H1 (cell line): ENCODE results near the gene RBM4B. TPM values are rescaled to one million over a fixed set of nuclear protein-coding genes. Genes with fewer than 3 reads are reported as not detected.

ENCODE experiments used
- CTCF ChIA-PET: fragments of 300-600 bp; sonication (Branson Sonifier 250); formaldehyde crosslinking; loops from one replicate; lab custom pipeline; 2021; ENCODE audit not compliant: partially characterized antibody; lab: Charles Lee
- POLR2A ChIA-PET: fragments of 300-600 bp; sonication (Branson Sonifier 250); formaldehyde crosslinking; loops from one replicate; lab custom pipeline; 2021; ENCODE audit warnings: inconsistent platforms; ENCODE audit not compliant: partially characterized antibody; lab: Charles Lee
- DNase-seq, 2 experiments: peaks; one replicate each; pipeline versions ENCODE4 v3.0.0 to v3.0.0-alpha.2; 2010 to 2022; ENCODE audit warnings: low spot score in 2 of 2, low read depth in 1 of 2, mixed read lengths in 1 of 2
- FAIRE-seq: peaks from 2 replicates; lab custom pipeline; 2011; peaks lifted over from hg19 to GRCh38; lab: Jason Lieb, UNC
- H2AFZ ChIP-seq: 2 replicates; pipeline ENCODE4 v1.8.1; 2012; ENCODE audit warnings: low read length, inconsistent platforms
- H2AK5ac ChIP-seq: 2 replicates; pipeline ENCODE4 v1.6.1; 2013; ENCODE audit warnings: low read depth, low read length
- H2BK120ac ChIP-seq: replicated peaks from 2 replicates; pipeline ENCODE3; 2013; ENCODE audit warnings: low read depth, low read length, inconsistent platforms
- H2BK12ac ChIP-seq: 2 replicates; pipeline ENCODE4 v1.6.1; 2013; ENCODE audit warnings: low read depth, low read length
- H2BK15ac ChIP-seq: 2 replicates; pipeline ENCODE4 v1.6.1; 2013; ENCODE audit warnings: low read length
- H2BK20ac ChIP-seq: 2 replicates; pipeline ENCODE4 v1.6.1; 2013; ENCODE audit warnings: low read length
- H2BK5ac ChIP-seq: 2 replicates; pipeline ENCODE4 v1.6.1; 2013; ENCODE audit warnings: low read depth, low read length
- H3K14ac ChIP-seq: 2 replicates; pipeline ENCODE4 v1.6.1; 2013; ENCODE audit warnings: inconsistent platforms; ENCODE audit not compliant: insufficient read length
- H3K18ac ChIP-seq: 2 replicates; pipeline ENCODE4 v1.6.1; 2013; ENCODE audit warnings: low read length; ENCODE audit errors: extremely low read depth
- H3K23ac ChIP-seq: 2 replicates; pipeline ENCODE4 v1.6.1; 2013; ENCODE audit warnings: inconsistent platforms; ENCODE audit not compliant: insufficient read length
- H3K23me2 ChIP-seq: 2 replicates; pipeline ENCODE4 v1.6.1; 2013; ENCODE audit warnings: low read depth, low read length
- H3K27ac ChIP-seq: 2 replicates; pipeline ENCODE4 v1.6.1; 2011; ENCODE audit warnings: low read depth, low read length, inconsistent platforms
- H3K27me3 ChIP-seq, 4 experiments: replicated peaks in 1 of 4; 1 replicate in 1 of 4; 2 replicates in 3 of 4; pipeline versions ENCODE4 v1.6.1 to v1.8.1; 2011 to 2013; ENCODE audit warnings: low read length in 3 of 4, mild to moderate bottlenecking in 3 of 4, inconsistent platforms in 2 of 4, mixed read lengths in 2 of 4, moderate library complexity in 1 of 4; ENCODE audit not compliant: control insufficient read depth in 3 of 4, insufficient read depth in 3 of 4; ENCODE audit errors: extremely low read depth in 1 of 4
- H3K36me3 ChIP-seq, 4 experiments: 2 replicates each; pipeline versions ENCODE4 v1.6.1 to v1.8.1; 2011 to 2013; ENCODE audit warnings: mild to moderate bottlenecking in 4 of 4, low read length in 3 of 4, moderate library complexity in 2 of 4, control low read depth in 1 of 4, inconsistent platforms in 1 of 4; ENCODE audit not compliant: insufficient read depth in 4 of 4, control insufficient read depth in 2 of 4
- H3K4ac ChIP-seq: replicated peaks from 2 replicates; pipeline ENCODE3; 2013; ENCODE audit warnings: low read length, low read depth, mixed read lengths, inconsistent platforms; ENCODE audit not compliant: insufficient read length
- H3K4me1 ChIP-seq, 4 experiments: replicated peaks in 1 of 4; 1 replicate in 1 of 4; 2 replicates in 3 of 4; pipeline versions ENCODE4 v1.6.1 to v1.8.1; 2011 to 2013; ENCODE audit warnings: low read length in 3 of 4, inconsistent platforms in 2 of 4, mixed read lengths in 1 of 4; ENCODE audit not compliant: insufficient read depth in 4 of 4, control insufficient read depth in 3 of 4
- H3K4me2 ChIP-seq, 2 experiments: 2 replicates each; pipeline versions ENCODE4 v1.6.1 to v1.8.1; 2011 to 2013; ENCODE audit warnings: low read depth in 2 of 2, low read length in 2 of 2, control low read depth in 1 of 2, inconsistent platforms in 1 of 2, mild to moderate bottlenecking in 1 of 2; ENCODE audit not compliant: insufficient read depth in 1 of 2
- H3K4me3 ChIP-seq, 4 experiments: fragments of 200-600, 300-600 bp in 1 of 4; sonication (generic), shearing (Covaris generic), sonication (Bioruptor Twin) in 1 of 4; 2 replicates each; pipeline versions ENCODE4 v1.5.1 to v1.8.1; 2011 to 2016; ENCODE audit warnings: low read length in 4 of 4, low read depth in 3 of 4, control low read depth in 2 of 4, inconsistent platforms in 2 of 4, mild to moderate bottlenecking in 2 of 4, mixed read lengths in 1 of 4, moderate library complexity in 1 of 4; ENCODE audit not compliant: insufficient read depth in 2 of 4; ENCODE audit errors: extremely low read depth in 1 of 4
- H3K56ac ChIP-seq: replicated peaks from 2 replicates; pipeline ENCODE3; 2013; ENCODE audit warnings: low read depth, mild to moderate bottlenecking, mixed read lengths, low read length, inconsistent platforms; ENCODE audit not compliant: insufficient read length
- H3K79me1 ChIP-seq: 2 replicates; pipeline ENCODE4 v1.6.1; 2013; ENCODE audit warnings: low read depth, low read length, control low read depth
- H3K79me2 ChIP-seq, 2 experiments: 2 replicates each; pipeline versions ENCODE4 v1.6.1 to v1.8.1; 2012 to 2013; ENCODE audit warnings: low read length in 2 of 2, mild to moderate bottlenecking in 2 of 2, inconsistent platforms in 1 of 2; ENCODE audit not compliant: insufficient read depth in 2 of 2, control insufficient read depth in 1 of 2
- H3K9ac ChIP-seq, 4 experiments: replicated peaks in 1 of 4; 1 replicate in 1 of 4; 2 replicates in 3 of 4; pipeline versions ENCODE4 v1.6.1 to v1.8.1; 2011 to 2013; ENCODE audit warnings: low read depth in 3 of 4, low read length in 3 of 4, control low read depth in 2 of 4, mild to moderate bottlenecking in 2 of 4, moderate library complexity in 2 of 4, inconsistent platforms in 1 of 4; ENCODE audit errors: extremely low read depth in 1 of 4
- H3K9me3 ChIP-seq, 2 experiments: 2 replicates each; pipeline versions ENCODE4 v1.6.1 to v1.8.1; 2012 to 2013; ENCODE audit warnings: mild to moderate bottlenecking in 2 of 2, moderate library complexity in 2 of 2, control low read depth in 1 of 2, inconsistent platforms in 1 of 2, low read depth in 1 of 2, low read length in 1 of 2, mixed read lengths in 1 of 2; ENCODE audit not compliant: insufficient read depth in 2 of 2
- H4K20me1 ChIP-seq, 2 experiments: replicated peaks in 1 of 2; 2 replicates each; pipeline versions ENCODE3 to v1.8.1; 2011 to 2013; ENCODE audit warnings: inconsistent platforms in 2 of 2, low read length in 2 of 2, mild to moderate bottlenecking in 1 of 2; ENCODE audit not compliant: insufficient read depth in 2 of 2, control insufficient read depth in 1 of 2
- H4K5ac ChIP-seq: 2 replicates; pipeline ENCODE4 v1.6.1; 2013; ENCODE audit warnings: low read length, low read depth, mixed read lengths, inconsistent platforms; ENCODE audit not compliant: insufficient read length
- H4K8ac ChIP-seq: 2 replicates; pipeline ENCODE4 v1.8.0; 2013; ENCODE audit warnings: mild to moderate bottlenecking, moderate library complexity, low read length, inconsistent platforms; ENCODE audit not compliant: insufficient read depth; ENCODE audit errors: extremely low read depth
- H4K91ac ChIP-seq: replicated peaks from 2 replicates; pipeline ENCODE3; 2013; ENCODE audit warnings: low read length, mixed read lengths, inconsistent platforms; ENCODE audit not compliant: insufficient read length
- FOSL1 ChIP-seq: IDR thresholded peaks from 2 replicates; pipeline ENCODE4 v1.6.1; 2011; ENCODE audit warnings: mild to moderate bottlenecking, low read depth, low read length, moderate library complexity; ENCODE audit not compliant: insufficient read depth
- GTF2F1 ChIP-seq: IDR thresholded peaks from 2 replicates; pipeline ENCODE4 v1.6.1; 2012; ENCODE audit warnings: low read depth, low read length, improper control_type of control experiment, borderline replicate concordance
- NRF1 ChIP-seq: IDR thresholded peaks from 2 replicates; pipeline ENCODE4 v1.6.1; 2011; ENCODE audit warnings: mild to moderate bottlenecking, low read depth, low read length, improper control_type of control experiment
- RAD21 ChIP-seq, 2 experiments: IDR thresholded peaks in 1 of 2; conservative IDR thresholded peaks in 1 of 2; 2 replicates each; pipeline ENCODE4 v1.6.1; 2011; ENCODE audit warnings: low read depth in 2 of 2, low read length in 2 of 2, improper control_type of control experiment in 1 of 2, inconsistent platforms in 1 of 2, mild to moderate bottlenecking in 1 of 2, moderate library complexity in 1 of 2
- SP1 ChIP-seq: IDR thresholded peaks from 2 replicates; pipeline ENCODE4 v1.6.1; 2011; ENCODE audit warnings: low read depth, low read length
- SP4 ChIP-seq: IDR thresholded peaks from 2 replicates; pipeline ENCODE4 v1.6.1; 2012; ENCODE audit warnings: low read length, inconsistent platforms
- SRF ChIP-seq: IDR thresholded peaks from 2 replicates; pipeline ENCODE4 v1.6.1; 2011; ENCODE audit warnings: mild to moderate bottlenecking, low read depth, low read length, moderate library complexity
- TEAD4 ChIP-seq: IDR thresholded peaks from 2 replicates; pipeline ENCODE4 v1.6.1; 2012; ENCODE audit warnings: low read depth, low read length, inconsistent platforms, mixed read lengths
- WGBS, 2 experiments: shearing (Covaris generic) in 1 of 2; methylation state at CpG; one replicate each; pipeline versions ENCODE4 v1.1.6 to v1.1.7; 2013 to 2015; ENCODE audit warnings: low lambda C conversion rate in 2 of 2, mixed read lengths in 2 of 2, inconsistent platforms in 1 of 2, low coverage in 1 of 2, missing lambda C conversion rate in 1 of 2; ENCODE audit not compliant: insufficient replicate concordance in 2 of 2, insufficient coverage in 1 of 2, insufficient read length in 1 of 2; ENCODE audit errors: extremely low coverage in 1 of 2, missing lambda C conversion rate in 1 of 2; 5-methylcytosine and 5-hydroxymethylcytosine counted together
- polyA plus RNA-seq, 7 experiments: library from polyadenylated mRNA; depleted of rRNA in 3 of 7; stranded (reverse) in 5 of 7; unstranded in 2 of 7; fragments of >200 nt in 5 of 7; fragments of 200-250 nt in 2 of 7; gene quantifications; 1 replicate in 5 of 7; 2 replicates in 1 of 7; 4 replicates in 1 of 7; pipeline versions ENCODE4 v1.2.1 to v1.2.3, GENCODE V29; 2011 to 2013; ENCODE audit warnings: missing spikeins in 2 of 7, mixed read lengths in 2 of 7
- total RNA-seq: library from RNA; stranded (reverse); fragmentation: NEBNext Ultra II Directional; extraction: Animal tissue kit (Norgen Biotek cat#: 25700); gene quantifications from 2 replicates; pipeline ENCODE4 v1.2.1, GENCODE V29; 2021
- TF ChIP-seq, protein P1 (sequence below): IDR thresholded peaks from 2 replicates; pipeline ENCODE4 v1.6.1; 2011; ENCODE audit warnings: low read length, improper control_type of control experiment
- TF ChIP-seq, protein P2 (sequence below), 3 experiments: IDR thresholded peaks; 1 replicate in 2 of 3; 2 replicates in 1 of 3; pipeline versions ENCODE4 v1.5.1 to v1.6.1; 2011; ENCODE audit warnings: low read length in 3 of 3, mild to moderate bottlenecking in 3 of 3, inconsistent platforms in 2 of 3, low read depth in 1 of 3, moderate library complexity in 1 of 3; ENCODE audit not compliant: insufficient read depth in 1 of 3; ENCODE audit errors: control extremely low read depth in 1 of 3

The RBM4B gene
- total and polyA plus RNA-seq, 2 of the 8 experiments (the other 6 are each of a cell fraction or from before 2014, with no cell fraction given): 27.5 to 30.5 TPM

DNA sequence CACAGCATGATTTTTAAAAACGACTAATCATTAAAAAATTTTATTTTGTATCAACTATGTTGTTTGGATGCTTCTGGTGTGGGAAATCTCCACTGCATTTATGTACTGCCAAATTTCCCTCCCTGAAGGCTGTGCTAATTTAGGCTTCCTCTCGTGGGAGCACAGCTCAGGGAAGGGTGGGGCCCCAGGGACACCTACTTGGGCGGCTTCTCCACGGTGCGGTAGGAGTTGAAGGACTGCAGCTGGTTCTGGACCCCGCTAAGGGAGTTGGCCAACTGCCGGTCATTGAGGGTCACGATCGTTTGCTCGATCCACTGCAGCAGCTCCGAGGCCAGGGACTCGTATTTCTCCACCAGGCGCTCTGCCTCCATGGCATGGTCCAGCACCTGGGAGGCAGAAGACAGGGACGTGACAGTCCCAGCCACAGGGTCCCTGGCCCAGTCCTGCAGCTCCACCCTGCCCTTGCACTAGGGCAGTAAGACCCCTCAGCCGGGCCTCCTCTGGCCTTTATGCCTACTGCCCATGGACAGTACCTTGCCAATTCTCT is 32.8 kb upstream of the RBM4B start:
- no peak overlapping the region for H2BK15ac ChIP-seq
- ChIA-PET POLR2A (interaction anchor here (1.1 kb wide), 1 partner anchor 133 kb away, joined by 3 read pairs; the partner anchor contains the start of gene RCE1), CTCF (interaction anchor here (0.8 to 1.9 kb wide), 2 partner anchors 124 to 126 kb away, joined by 3 to 6 read pairs; no protein-coding TSS in a partner anchor)
- no peaks in the 10 kb centered on the region for H4K20me1 ChIP-seq
- no peak overlapping the region for H4K8ac ChIP-seq
- H3K36me3 ChIP-seq: peaks cover 23 to 76% (median 66%) of the 10 kb centered on the region in 4 experiments
- H3K14ac ChIP-seq: no peak overlapping the region
- H4K5ac ChIP-seq: no peak overlapping the region
- 98% methylated on average over 14 of the region's 15 CpGs; no CpG with 5 or more reads in 1 of the 2 experiments for WGBS, 2 experiments
- H3K23ac ChIP-seq: no peak overlapping the region
- no peaks in the 10 kb centered on the region for H3K79me2 ChIP-seq
- no peak overlapping the region for H3K9ac ChIP-seq
- no peak overlapping the region for H3K4me2 ChIP-seq
- H2BK120ac ChIP-seq: no peak overlapping the region
- H2BK20ac ChIP-seq: no peak overlapping the region
- H3K4me3 ChIP-seq: no peak overlapping the region
- no peak overlapping the region for H3K56ac ChIP-seq
- H2BK12ac ChIP-seq: no peak overlapping the region
- no peaks in the 10 kb centered on the region for H3K4me1 ChIP-seq
- H3K18ac ChIP-seq: no peak overlapping the region
- no peak overlapping the region for H2AFZ ChIP-seq
- no peak overlapping the region for H3K27ac ChIP-seq
- no peak overlapping the region for H2BK5ac ChIP-seq
- no peaks in the 10 kb centered on the region for H3K23me2 ChIP-seq
- H3K9me3 ChIP-seq: no peaks in the 10 kb centered on the region
- no peak for DNase-seq
- H3K4ac ChIP-seq: no peak overlapping the region
- no peaks in the 10 kb centered on the region; the same call in 1 of the 2 replicates for H3K79me1 ChIP-seq
- H3K27me3 ChIP-seq: no peaks in the 10 kb centered on the region
- no peak overlapping the region for H4K91ac ChIP-seq
- H2AK5ac ChIP-seq: no peak overlapping the region
- no peak for FAIRE-seq
- TF ChIP-seq, protein P1, sequence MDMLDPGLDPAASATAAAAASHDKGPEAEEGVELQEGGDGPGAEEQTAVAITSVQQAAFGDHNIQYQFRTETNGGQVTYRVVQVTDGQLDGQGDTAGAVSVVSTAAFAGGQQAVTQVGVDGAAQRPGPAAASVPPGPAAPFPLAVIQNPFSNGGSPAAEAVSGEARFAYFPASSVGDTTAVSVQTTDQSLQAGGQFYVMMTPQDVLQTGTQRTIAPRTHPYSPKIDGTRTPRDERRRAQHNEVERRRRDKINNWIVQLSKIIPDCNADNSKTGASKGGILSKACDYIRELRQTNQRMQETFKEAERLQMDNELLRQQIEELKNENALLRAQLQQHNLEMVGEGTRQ: no peak
- TF ChIP-seq SP4 (no peak), GTF2F1 (no peak), SP1 (no peak), TEAD4 (no peak), NRF1 (no peak), SRF (no peak), FOSL1 (no peak), RAD21 (IDR thresholded peaks at IDR 0.05 in 1 of 2, conservative IDR thresholded peaks at IDR 0.05 in 1 of 2; ENCODE audit: low read depth in 2 of 2, low read length in 2 of 2) (no peak)
- TF ChIP-seq, protein P2, sequence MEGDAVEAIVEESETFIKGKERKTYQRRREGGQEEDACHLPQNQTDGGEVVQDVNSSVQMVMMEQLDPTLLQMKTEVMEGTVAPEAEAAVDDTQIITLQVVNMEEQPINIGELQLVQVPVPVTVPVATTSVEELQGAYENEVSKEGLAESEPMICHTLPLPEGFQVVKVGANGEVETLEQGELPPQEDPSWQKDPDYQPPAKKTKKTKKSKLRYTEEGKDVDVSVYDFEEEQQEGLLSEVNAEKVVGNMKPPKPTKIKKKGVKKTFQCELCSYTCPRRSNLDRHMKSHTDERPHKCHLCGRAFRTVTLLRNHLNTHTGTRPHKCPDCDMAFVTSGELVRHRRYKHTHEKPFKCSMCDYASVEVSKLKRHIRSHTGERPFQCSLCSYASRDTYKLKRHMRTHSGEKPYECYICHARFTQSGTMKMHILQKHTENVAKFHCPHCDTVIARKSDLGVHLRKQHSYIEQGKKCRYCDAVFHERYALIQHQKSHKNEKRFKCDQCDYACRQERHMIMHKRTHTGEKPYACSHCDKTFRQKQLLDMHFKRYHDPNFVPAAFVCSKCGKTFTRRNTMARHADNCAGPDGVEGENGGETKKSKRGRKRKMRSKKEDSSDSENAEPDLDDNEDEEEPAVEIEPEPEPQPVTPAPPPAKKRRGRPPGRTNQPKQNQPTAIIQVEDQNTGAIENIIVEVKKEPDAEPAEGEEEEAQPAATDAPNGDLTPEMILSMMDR (IDR thresholded peaks at IDR 0.05; ENCODE audit: control extremely low read depth in 1 of 3, insufficient read depth in 1 of 3, low read depth in 1 of 3, low read length in 3 of 3): no peak
